Thyroid gland (tissue), 4 donors: ENCODE results near the gene TEX38. TPM values are rescaled to one million over a fixed set of nuclear protein-coding genes. Genes with fewer than 3 reads are reported as not detected.

ENCODE experiments used
- DNase-seq, 2 donors: peaks; one replicate each; pipeline ENCODE4 v3.0.0-alpha.2; 2019
- H3K27ac ChIP-seq, 3 donors: fragments of 200-600 bp; sonication (generic); 1 replicate in 2 of 3; 2 replicates in 1 of 3; pipeline ENCODE4 v1.5.1; 2016 to 2019; ENCODE audit warnings: mild to moderate bottlenecking in 1 of 3, moderate library complexity in 1 of 3
- H3K27me3 ChIP-seq: fragments of 200-600 bp; sonication (generic); one replicate; pipeline ENCODE4 v1.5.1; 2019
- H3K36me3 ChIP-seq, 2 donors: fragments of 200-600 bp; sonication (generic); one replicate each; pipeline ENCODE4 v1.5.1; 2016 to 2019
- H3K4me1 ChIP-seq, 2 donors: fragments of 200-600 bp; sonication (generic); one replicate each; pipeline ENCODE4 v1.5.1; 2017 to 2019
- H3K4me3 ChIP-seq, 3 donors: fragments of 200-600 bp; sonication (generic); replicated peaks in 1 of 3; 1 replicate in 2 of 3; 2 replicates in 1 of 3; pipeline ENCODE4 v1.5.1; 2016; ENCODE audit warnings: mild to moderate bottlenecking in 1 of 3
- H3K9me3 ChIP-seq: fragments of 200-600 bp; sonication (generic); one replicate; pipeline ENCODE4 v1.5.1; 2017
- POLR2A ChIP-seq, 2 donors: fragments of 450-650 bp; IDR thresholded peaks; one replicate each; pipeline ENCODE4 v1.6.1; 2017; ENCODE audit warnings: antibody characterized with exemption in 2 of 2, mild to moderate bottlenecking in 2 of 2, moderate library complexity in 1 of 2
- WGBS, 2 donors: methylation state at CpG; one replicate each; pipeline ENCODE4 v1.1.5; 2017; 5-methylcytosine and 5-hydroxymethylcytosine counted together
- intact Hi-C: fragments of 100-400 bp; cut with DNase I; formaldehyde crosslinking; loops from one replicate; pipeline ENCODE4 v1.15.1; 2023
- total RNA-seq, 4 donors: library from RNA; depleted of rRNA; stranded (reverse); fragments of >200 nt; gene quantifications; one replicate each; pipeline ENCODE4 v1.2.3, GENCODE V29; 2016
- TF ChIP-seq, protein P1 (sequence below), 6 experiments: fragments of 200-600 bp in 3 of 6; fragments of 450-650 bp in 3 of 6; sonication (generic) in 3 of 6; IDR thresholded peaks; one replicate each; pipeline ENCODE4 v1.5.1; 2016 to 2019; ENCODE audit warnings: antibody characterized with exemption in 6 of 6, mild to moderate bottlenecking in 2 of 6, inconsistent platforms in 1 of 6, moderate library complexity in 1 of 6

The TEX38 gene
- total RNA-seq, 4 donors from 2014 or later, result 2.1 TPM; not detected in 3

GRCh38 chr1:46643368-46643775 is 28.3 kb upstream of the TEX38 start:
- intact Hi-C loops, result no loop called here
- Histone ChIP-seq H3K36me3 (no peaks in the 10 kb centered on the region), H3K9me3 (no peaks in the 10 kb centered on the region), H3K4me3 (no peak overlapping the region), H3K4me1 (peaks cover 8 to 18% of the 10 kb centered on the region in 2 donors), H3K27me3 (no peaks in the 10 kb centered on the region), H3K27ac (no peak overlapping the region)
- TF ChIP-seq, protein P1, sequence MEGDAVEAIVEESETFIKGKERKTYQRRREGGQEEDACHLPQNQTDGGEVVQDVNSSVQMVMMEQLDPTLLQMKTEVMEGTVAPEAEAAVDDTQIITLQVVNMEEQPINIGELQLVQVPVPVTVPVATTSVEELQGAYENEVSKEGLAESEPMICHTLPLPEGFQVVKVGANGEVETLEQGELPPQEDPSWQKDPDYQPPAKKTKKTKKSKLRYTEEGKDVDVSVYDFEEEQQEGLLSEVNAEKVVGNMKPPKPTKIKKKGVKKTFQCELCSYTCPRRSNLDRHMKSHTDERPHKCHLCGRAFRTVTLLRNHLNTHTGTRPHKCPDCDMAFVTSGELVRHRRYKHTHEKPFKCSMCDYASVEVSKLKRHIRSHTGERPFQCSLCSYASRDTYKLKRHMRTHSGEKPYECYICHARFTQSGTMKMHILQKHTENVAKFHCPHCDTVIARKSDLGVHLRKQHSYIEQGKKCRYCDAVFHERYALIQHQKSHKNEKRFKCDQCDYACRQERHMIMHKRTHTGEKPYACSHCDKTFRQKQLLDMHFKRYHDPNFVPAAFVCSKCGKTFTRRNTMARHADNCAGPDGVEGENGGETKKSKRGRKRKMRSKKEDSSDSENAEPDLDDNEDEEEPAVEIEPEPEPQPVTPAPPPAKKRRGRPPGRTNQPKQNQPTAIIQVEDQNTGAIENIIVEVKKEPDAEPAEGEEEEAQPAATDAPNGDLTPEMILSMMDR (IDR thresholded peaks at IDR 0.05), result no peak
- no peak for TF ChIP-seq POLR2A (IDR thresholded peaks at IDR 0.05)
- DNase-seq, result peak; percentile 7 to 49

DNA sequence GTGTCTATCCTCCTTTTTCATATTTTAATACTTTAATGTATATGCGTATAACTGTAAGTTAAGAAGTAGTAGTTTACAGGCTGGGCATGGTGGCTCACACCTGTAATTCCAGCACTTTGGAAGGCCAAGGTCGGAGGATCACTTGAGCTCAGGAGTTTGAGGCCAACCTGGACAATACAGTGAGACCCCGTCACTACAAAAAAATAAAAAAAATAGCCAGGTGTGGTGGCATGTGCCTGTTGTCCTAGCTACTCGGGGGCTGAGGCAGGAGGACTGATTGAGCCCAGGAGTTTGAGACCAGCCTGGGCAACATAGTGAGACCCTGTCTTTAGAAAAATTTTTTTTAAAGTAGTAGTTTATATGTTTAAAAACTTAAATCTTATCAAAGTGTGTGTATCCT is 25.8 kb upstream of the TEX38 start:
- peaks cover 8 to 18% of the 10 kb centered on the region in 2 donors for H3K4me1 ChIP-seq
- no peak for TF ChIP-seq POLR2A (IDR thresholded peaks at IDR 0.05)
- TF ChIP-seq, protein P1 (IDR thresholded peaks at IDR 0.05), result no peak
- no peak overlapping the region for H3K27ac ChIP-seq
- peaks cover 2 to 7% of the 10 kb centered on the region in 2 donors for H3K36me3 ChIP-seq
- intact Hi-C loops, result no loop called here
- H3K4me3 ChIP-seq, result no peak overlapping the region
- WGBS, 2 donors, result 89 to 95% methylated on average over 4 of the region's 4 CpGs
- H3K27me3 ChIP-seq, result no peaks in the 10 kb centered on the region
- DNase-seq, result no peak
- H3K9me3 ChIP-seq, result no peaks in the 10 kb centered on the region

DNA sequence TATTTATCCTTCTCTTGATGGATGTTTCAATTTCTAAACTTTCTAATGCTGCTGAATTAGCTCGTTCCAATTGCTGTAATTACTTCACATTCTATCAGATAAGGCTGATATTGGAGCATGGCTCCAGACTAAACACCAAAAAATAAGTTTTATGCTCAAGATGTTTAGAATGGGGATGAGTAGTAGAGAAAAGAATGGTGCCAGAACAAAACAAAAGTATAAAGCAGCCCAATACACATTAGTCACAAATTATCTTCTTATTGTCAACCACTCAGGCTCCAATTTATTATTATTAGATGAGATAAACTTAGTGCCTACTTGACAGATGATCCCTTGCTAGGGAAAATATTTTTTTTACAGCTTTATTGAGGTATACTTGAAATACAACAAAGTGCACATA is 25.3 kb upstream of the TEX38 start:
- TF ChIP-seq POLR2A (IDR thresholded peaks at IDR 0.05), result no peak
- TF ChIP-seq, protein P1 (IDR thresholded peaks at IDR 0.05), result no peak
- peaks cover 8 to 18% of the 10 kb centered on the region in 2 donors for H3K4me1 ChIP-seq
- WGBS, 2 donors, result 92 to 94% methylated on average over 1 of the region's 1 CpG

DNA sequence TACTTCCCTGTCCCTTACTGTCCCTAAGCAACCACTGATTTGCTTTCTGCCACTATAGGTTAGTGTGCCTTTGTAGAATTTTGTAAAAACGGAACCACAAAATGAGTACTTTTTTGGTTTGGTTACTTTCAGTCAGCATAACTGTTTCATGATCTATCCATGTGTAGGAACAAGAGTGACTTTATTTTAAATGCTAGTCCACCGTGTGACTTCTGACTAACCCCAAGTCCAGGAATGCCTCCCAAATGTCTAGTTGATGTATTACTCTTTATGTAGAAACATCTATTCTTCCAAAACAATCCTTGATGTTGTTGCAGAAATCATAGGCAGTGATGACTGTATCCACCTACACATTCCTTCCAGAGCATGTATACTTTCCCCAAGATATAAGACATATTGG is 24.8 kb upstream of the TEX38 start:
- 91 to 92% methylated on average over 2 of the region's 2 CpGs for WGBS, 2 donors
- TF ChIP-seq, protein P1 (IDR thresholded peaks at IDR 0.05), result no peak
- TF ChIP-seq POLR2A (IDR thresholded peaks at IDR 0.05), result no peak
- Histone ChIP-seq H3K4me3 (no peak overlapping the region), H3K36me3 (peaks cover 3 to 7% of the 10 kb centered on the region in 2 donors), H3K27me3 (no peaks in the 10 kb centered on the region), H3K9me3 (no peaks in the 10 kb centered on the region), H3K4me1 (peaks cover 8 to 18% of the 10 kb centered on the region in 2 donors), H3K27ac (no peak overlapping the region)
- DNase-seq, result no peak
- intact Hi-C loops, result no loop called here

More for the DNA sequence above, 25.3 kb upstream of the TEX38 start:
- no peak overlapping the region for H3K27ac ChIP-seq
- H3K36me3 ChIP-seq, result peaks cover 2 to 7% of the 10 kb centered on the region in 2 donors
- H3K27me3 ChIP-seq, result no peaks in the 10 kb centered on the region
- DNase-seq, result no peak
- intact Hi-C loops, result no loop called here
- H3K9me3 ChIP-seq, result no peaks in the 10 kb centered on the region
- no peak overlapping the region for H3K4me3 ChIP-seq

DNA sequence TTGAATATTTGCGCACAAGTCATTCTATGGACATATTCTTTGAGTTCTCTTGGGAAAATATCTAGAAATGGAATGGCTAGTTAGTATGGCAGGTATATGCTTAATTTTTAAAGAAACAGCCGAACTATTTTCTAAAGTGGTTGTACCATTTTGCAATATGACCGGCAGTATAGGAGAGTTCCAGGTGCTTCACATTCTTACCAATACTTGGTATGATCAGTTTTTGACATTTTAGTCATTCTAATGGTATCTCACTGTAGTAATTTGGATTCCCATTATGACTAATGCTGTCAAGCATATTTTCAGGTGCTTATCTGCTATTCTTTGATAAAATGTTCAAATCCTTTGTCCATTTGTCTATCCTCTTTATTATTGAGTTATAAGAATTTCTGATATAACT is 24.0 kb upstream of the TEX38 start:
- Histone ChIP-seq H3K4me1 (peaks cover 8 to 14% of the 10 kb centered on the region in 2 donors), H3K27ac (no peak overlapping the region), H3K36me3 (peaks cover 7 to 9% of the 10 kb centered on the region in 2 donors), H3K4me3 (no peak overlapping the region), H3K27me3 (no peaks in the 10 kb centered on the region), H3K9me3 (no peaks in the 10 kb centered on the region)
- WGBS, 2 donors, result 97 to 100% methylated on average over 3 of the region's 3 CpGs
- TF ChIP-seq, protein P1 (IDR thresholded peaks at IDR 0.05), result no peak
- no peak for TF ChIP-seq POLR2A (IDR thresholded peaks at IDR 0.05)
- no peak for DNase-seq
- intact Hi-C loops, result no loop called here
